HepG2 (cell line): ENCODE results near the gene FAHD1. TPM values are rescaled to one million over a fixed set of nuclear protein-coding genes. Genes with fewer than 3 reads are reported as not detected.

Experiments
- ATF4 ChIP-seq, 2 experiments: fragments of 450-650 bp in 1 of 2; sonication (generic) in 1 of 2; formaldehyde crosslinking; IDR thresholded peaks; 2 replicates each; pipeline versions ENCODE4 v1.5.0 to v1.8.0; 2020 to 2022; ENCODE audit warnings: mild to moderate bottlenecking in 1 of 2, missing genetic modification reagents in 1 of 2
- ATF7-NPFF ChIP-seq: sonication (generic); formaldehyde crosslinking; IDR thresholded peaks from 2 replicates; pipeline ENCODE4 v1.8.1; 2023; ENCODE audit warnings: mild to moderate bottlenecking, low read depth, missing genetic modification reagents, moderate library complexity
- DRAP1 ChIP-seq: IDR thresholded peaks from 2 replicates; pipeline ENCODE4 v1.6.1; 2016; ENCODE audit warnings: missing genetic modification reagents, missing compliant biosample characterization
- JARID2 ChIP-seq: sonication (generic); formaldehyde crosslinking; IDR thresholded peaks from 2 replicates; pipeline ENCODE4 v1.8.1; 2023; ENCODE audit warnings: missing genetic modification reagents, inconsistent platforms; ENCODE audit not compliant: insufficient replicate concordance
- KAT2B ChIP-seq: fragments of 150-350 bp; IDR thresholded peaks from 2 replicates; pipeline ENCODE4 v1.6.1; 2014; ENCODE audit warnings: low read depth, low read length, borderline replicate concordance
- MAFG ChIP-seq: sonication (generic); formaldehyde crosslinking; IDR thresholded peaks from 2 replicates; pipeline ENCODE4 v1.5.1; 2020; ENCODE audit warnings: mild to moderate bottlenecking, missing genetic modification reagents
- NFKBIZ ChIP-seq: IDR thresholded peaks from 2 replicates; pipeline ENCODE4 v1.6.1; 2018; ENCODE audit warnings: missing genetic modification reagents, missing compliant biosample characterization
- RBAK ChIP-seq: sonication (generic); formaldehyde crosslinking; IDR thresholded peaks from 2 replicates; pipeline ENCODE4 v1.5.1; 2020; ENCODE audit warnings: mild to moderate bottlenecking, missing genetic modification reagents
- SATB2 ChIP-seq: sonication (generic); formaldehyde crosslinking; IDR thresholded peaks from 2 replicates; pipeline ENCODE4 v1.5.0; 2020; ENCODE audit warnings: missing genetic modification reagents
- SIX4 ChIP-seq: sonication (generic); formaldehyde crosslinking; IDR thresholded peaks from 2 replicates; pipeline ENCODE4 v1.4.0; 2020; ENCODE audit warnings: missing genetic modification reagents
- ZBTB34 ChIP-seq: sonication (generic); formaldehyde crosslinking; IDR thresholded peaks from 2 replicates; pipeline ENCODE4 v1.8.0; 2022; ENCODE audit warnings: mild to moderate bottlenecking, missing genetic modification reagents
- ZBTB42 ChIP-seq: sonication (generic); formaldehyde crosslinking; IDR thresholded peaks from 2 replicates; pipeline ENCODE4 v1.5.0; 2020; ENCODE audit warnings: mild to moderate bottlenecking, missing genetic modification reagents
- ZC3H4 ChIP-seq: sonication (generic); formaldehyde crosslinking; IDR thresholded peaks from 2 replicates; pipeline ENCODE4 v1.4.0; 2020; ENCODE audit warnings: missing genetic modification reagents, borderline replicate concordance
- ZNF678 ChIP-seq: sonication (generic); formaldehyde crosslinking; IDR thresholded peaks from 2 replicates; pipeline ENCODE4 v1.4.0; 2020; ENCODE audit warnings: mild to moderate bottlenecking, missing genetic modification reagents
- ZNF850 ChIP-seq: sonication (generic); formaldehyde crosslinking; conservative IDR thresholded peaks from 2 replicates; pipeline ENCODE4 v1.9.0; 2021; ENCODE audit warnings: mild to moderate bottlenecking, missing genetic modification reagents
- polyA plus RNA-seq, 8 experiments: library from polyadenylated mRNA; depleted of rRNA in 3 of 8; stranded (reverse) in 7 of 8; unstranded in 1 of 8; fragments of >200 nt; fragmentation: Illumina TruSeq in 4 of 8; extraction: Trizol in 4 of 8; gene quantifications; 2 replicates each; pipeline versions ENCODE4 v1.2.1 to v1.2.3, GENCODE V29; 2011 to 2016; ENCODE audit warnings: low read depth in 4 of 8, missing spikeins in 1 of 8, mixed read lengths in 1 of 8; ENCODE audit not compliant: insufficient read depth in 1 of 8
- total RNA-seq, 5 experiments: library from RNA; depleted of rRNA; stranded (reverse); fragments of >200 nt; fragmentation: Illumina TruSeq; extraction: Trizol; gene quantifications; 2 replicates each; pipeline ENCODE4 v1.2.3, GENCODE V29; 2016; ENCODE audit warnings: low read depth in 1 of 5
- TF ChIP-seq, protein P1 (sequence below): sonication (generic); formaldehyde crosslinking; IDR thresholded peaks from 2 replicates; pipeline ENCODE4 v1.9.0; 2021; ENCODE audit warnings: missing genetic modification reagents, mild to moderate bottlenecking, borderline replicate concordance
- TF ChIP-seq, protein P2 (sequence below): IDR thresholded peaks from 2 replicates; pipeline ENCODE4 v1.6.1; 2012; ENCODE audit warnings: low read length, improper control_type of control experiment
- TF ChIP-seq, protein P3 (sequence below): sonication (generic); formaldehyde crosslinking; IDR thresholded peaks from 2 replicates; pipeline ENCODE4 v1.5.0; 2020; ENCODE audit warnings: missing genetic modification reagents

The FAHD1 gene
- total and polyA plus RNA-seq, 2 of the 13 experiments (the other 11 are each of a cell fraction or from before 2014, with no cell fraction given), result 39.0 to 45.3 TPM

GRCh38 chr16:1828645-1829410 is 1.8 kb downstream of the FAHD1 start (continued):
- TF ChIP-seq ATF7-NPFF (CRISPR knock-in tag) (no peak; the same call in 1 of the 2 replicates), MAFG (CRISPR knock-in tag) (no peak), ZC3H4 (CRISPR knock-in tag) (no peak), SIX4 (peak; percentile 57; the same call in 1 of the 2 replicates), SATB2 (CRISPR knock-in tag) (no peak), ATF4 (CRISPR knock-in tag; IDR thresholded peaks at IDR 0.05) (no peak), DRAP1 (CRISPR knock-in tag) (peak; percentile 39; the same call in 1 of the 2 replicates), NFKBIZ (peak; percentile 43; the same call in 1 of the 2 replicates), ZBTB42 (CRISPR knock-in tag) (no peak), KAT2B (no peak), RBAK (CRISPR knock-in tag) (no peak), ZNF678 (CRISPR knock-in tag) (no peak), JARID2 (CRISPR knock-in tag) (no peak), ZNF850 (CRISPR knock-in tag) (no peak), ZBTB34 (CRISPR knock-in tag) (0 out of 2 replicates have a peak, but pooled peaks have one; percentile 41)
- TF ChIP-seq, protein P1, sequence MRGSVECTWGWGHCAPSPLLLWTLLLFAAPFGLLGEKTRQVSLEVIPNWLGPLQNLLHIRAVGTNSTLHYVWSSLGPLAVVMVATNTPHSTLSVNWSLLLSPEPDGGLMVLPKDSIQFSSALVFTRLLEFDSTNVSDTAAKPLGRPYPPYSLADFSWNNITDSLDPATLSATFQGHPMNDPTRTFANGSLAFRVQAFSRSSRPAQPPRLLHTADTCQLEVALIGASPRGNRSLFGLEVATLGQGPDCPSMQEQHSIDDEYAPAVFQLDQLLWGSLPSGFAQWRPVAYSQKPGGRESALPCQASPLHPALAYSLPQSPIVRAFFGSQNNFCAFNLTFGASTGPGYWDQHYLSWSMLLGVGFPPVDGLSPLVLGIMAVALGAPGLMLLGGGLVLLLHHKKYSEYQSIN (CRISPR knock-in tag), result no peak
- TF ChIP-seq, protein P2, sequence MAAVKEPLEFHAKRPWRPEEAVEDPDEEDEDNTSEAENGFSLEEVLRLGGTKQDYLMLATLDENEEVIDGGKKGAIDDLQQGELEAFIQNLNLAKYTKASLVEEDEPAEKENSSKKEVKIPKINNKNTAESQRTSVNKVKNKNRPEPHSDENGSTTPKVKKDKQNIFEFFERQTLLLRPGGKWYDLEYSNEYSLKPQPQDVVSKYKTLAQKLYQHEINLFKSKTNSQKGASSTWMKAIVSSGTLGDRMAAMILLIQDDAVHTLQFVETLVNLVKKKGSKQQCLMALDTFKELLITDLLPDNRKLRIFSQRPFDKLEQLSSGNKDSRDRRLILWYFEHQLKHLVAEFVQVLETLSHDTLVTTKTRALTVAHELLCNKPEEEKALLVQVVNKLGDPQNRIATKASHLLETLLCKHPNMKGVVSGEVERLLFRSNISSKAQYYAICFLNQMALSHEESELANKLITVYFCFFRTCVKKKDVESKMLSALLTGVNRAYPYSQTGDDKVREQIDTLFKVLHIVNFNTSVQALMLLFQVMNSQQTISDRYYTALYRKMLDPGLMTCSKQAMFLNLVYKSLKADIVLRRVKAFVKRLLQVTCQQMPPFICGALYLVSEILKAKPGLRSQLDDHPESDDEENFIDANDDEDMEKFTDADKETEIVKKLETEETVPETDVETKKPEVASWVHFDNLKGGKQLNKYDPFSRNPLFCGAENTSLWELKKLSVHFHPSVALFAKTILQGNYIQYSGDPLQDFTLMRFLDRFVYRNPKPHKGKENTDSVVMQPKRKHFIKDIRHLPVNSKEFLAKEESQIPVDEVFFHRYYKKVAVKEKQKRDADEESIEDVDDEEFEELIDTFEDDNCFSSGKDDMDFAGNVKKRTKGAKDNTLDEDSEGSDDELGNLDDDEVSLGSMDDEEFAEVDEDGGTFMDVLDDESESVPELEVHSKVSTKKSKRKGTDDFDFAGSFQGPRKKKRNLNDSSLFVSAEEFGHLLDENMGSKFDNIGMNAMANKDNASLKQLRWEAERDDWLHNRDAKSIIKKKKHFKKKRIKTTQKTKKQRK, result no peak
- TF ChIP-seq, protein P3, sequence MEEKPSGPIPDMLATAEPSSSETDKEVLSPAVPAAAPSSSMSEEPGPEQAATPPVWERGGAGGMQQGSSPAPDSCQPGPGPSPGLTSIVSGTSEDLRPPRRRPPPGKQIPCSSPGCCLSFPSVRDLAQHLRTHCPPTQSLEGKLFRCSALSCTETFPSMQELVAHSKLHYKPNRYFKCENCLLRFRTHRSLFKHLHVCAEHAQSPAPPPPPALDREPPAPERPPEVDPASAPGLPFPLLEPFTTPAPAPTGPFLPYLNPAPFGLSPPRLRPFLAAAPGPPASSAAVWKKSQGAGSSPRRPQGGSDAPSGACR, result 0 out of 2 replicates have a peak, but pooled peaks have one; percentile 27
